HG02938 (cell line): ENCODE results near the gene PNCK.
"Not testable (repeated sequence)": the region's sequence is repeated elsewhere in the genome, so short reads cannot be mapped to it uniquely, and the experiment has no call there.

ENCODE experiments used
- ATAC-seq: cut with Tn5 transposase; IDR thresholded peaks from one replicate; pipeline ENCODE4 v1.9.1; 2021; ENCODE audit warnings: mild to moderate bottlenecking, moderate library complexity; ENCODE audit not compliant: unreplicated experiment

Gene PNCK

DNA sequence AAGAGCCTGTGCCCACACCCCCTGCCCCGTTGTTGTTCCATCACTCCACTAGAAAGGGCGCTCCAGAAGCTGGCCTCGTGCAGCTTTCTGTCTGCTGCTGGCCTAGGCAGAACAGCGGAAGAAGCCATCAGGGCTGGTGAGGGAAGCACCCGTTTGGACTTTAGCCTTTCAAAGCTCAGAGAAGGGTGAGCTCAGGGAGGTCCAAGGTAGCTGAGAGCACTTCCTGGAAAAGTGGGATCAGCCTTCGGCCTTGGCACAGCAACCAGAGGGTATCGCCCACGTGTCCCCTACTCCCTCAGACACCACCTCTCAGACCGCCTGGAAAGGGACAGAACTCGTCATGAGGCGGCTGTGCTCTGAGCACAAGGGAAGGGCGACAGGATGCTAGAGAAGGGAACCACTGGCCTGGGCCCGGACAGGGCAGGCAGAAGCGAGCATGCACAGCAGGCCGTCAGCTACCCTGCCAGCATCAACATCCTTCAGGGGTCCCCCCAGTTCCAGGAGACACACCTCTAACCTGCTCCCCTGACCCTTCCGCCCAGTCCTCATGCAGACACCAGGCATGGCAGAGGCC lies 25.7 kb upstream of the PNCK start:
- not testable (repeated sequence) for ATAC-seq

DNA sequence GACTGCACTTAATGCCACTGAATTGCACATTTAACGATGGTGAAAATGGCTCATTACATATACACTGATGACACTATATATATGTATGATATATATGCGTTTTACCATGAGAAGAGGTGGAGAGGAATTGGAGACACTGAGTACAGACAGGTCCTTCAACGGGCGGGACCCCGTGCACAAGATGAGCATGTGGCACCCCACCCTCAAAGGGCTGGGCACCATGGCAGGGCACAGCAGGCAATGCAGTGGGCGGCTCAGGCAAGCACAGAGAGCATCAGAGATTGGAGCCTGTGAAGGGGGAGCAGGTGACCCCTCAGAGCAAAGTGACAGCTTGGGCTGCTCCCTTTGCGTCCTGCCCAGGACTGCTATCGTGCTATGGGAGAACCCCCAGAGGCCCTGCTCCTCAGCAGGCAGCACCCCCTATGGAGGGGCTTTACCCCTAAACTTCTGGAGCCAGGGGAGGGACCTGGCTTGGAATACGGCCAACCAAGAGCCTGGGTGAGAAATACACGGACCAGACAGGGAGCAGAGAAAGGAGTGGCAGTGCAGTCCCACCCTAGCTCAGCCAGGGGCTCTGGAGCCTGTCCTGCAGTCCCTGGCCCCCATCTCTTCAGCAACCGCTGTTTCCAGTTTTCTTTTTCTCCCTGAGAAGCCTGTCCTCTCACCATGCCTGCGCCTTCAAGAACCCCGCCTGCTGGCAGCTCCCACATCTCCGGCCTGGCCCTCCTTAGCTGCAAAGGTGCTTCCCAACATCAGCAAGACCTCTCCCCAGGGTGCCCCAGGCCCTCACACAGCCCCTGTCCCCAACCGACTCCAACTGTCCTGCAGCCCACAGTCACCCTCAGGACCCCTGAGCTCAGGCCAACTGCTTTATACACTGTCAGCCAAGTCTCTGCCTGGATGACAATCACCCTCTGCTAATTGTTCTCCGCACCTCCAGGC lies 24.6 kb upstream of the PNCK start:
- no peak for ATAC-seq

- not testable (repeated sequence) for ATAC-seq
Measured at GRCh38 chrX:153696986-153697722, 23.5 kb upstream of the PNCK start.

GRCh38 chrX:153696538-153696937 lies 22.9 kb upstream of the PNCK start:
- ATAC-seq, result not testable (repeated sequence)

- ATAC-seq, result no peak
Measured at GRCh38 chrX:153696100-153696499, 22.5 kb upstream of the PNCK start.

GRCh38 chrX:153694687-153695270 lies 21.2 kb upstream of the PNCK start:
- no peak for ATAC-seq

DNA sequence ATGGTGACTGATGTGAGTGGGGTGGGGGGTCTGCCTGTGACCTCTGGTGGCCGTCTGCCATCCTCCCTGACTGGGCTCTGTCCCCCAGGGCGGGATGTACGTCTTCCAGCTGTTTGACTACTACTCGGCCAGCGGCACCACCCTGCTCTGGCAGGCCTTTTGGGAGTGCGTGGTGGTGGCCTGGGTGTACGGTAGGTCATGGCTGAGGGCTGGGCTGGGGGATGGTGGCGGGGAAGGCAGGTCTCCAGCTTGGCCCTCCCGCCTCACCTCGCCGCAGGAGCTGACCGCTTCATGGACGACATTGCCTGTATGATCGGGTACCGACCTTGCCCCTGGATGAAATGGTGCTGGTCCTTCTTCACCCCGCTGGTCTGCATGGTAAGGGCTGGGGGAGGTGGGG lies 20.6 kb upstream of the PNCK start:
- not testable (repeated sequence) for ATAC-seq

DNA sequence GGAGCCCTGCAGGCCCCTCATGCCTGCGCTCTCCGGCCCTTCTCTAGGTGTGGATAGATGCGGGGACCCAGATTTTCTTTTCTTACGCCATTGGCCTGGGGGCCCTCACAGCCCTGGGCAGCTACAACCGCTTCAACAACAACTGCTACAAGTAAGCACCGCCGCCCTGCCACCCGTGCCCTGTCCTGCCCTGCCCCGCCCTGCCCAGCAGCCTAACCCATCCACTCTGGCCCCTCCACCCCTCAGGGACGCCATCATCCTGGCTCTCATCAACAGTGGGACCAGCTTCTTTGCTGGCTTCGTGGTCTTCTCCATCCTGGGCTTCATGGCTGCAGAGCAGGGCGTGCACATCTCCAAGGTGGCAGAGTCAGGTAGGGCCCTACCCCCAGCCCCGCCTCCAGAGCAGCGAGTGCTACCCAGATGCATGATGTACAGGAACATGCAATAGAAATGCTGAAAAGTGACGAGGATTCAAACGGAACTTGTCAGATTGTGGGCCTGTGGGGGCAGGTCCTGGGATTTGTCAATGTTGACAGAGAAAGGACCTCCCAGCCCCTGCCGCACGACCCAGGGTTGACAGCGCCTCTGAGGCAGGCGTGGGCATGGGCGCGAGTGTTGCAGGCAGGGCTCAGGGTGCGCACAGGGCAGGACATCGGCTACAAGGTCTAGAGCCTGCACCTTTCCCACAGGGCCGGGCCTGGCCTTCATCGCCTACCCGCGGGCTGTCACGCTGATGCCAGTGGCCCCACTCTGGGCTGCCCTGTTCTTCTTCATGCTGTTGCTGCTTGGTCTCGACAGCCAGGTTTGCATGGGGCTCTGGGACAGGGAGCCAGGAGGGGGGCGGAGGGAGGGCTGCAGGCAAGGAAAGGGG lies 19.8 kb upstream of the PNCK start:
- no peak for ATAC-seq

GRCh38 chrX:153692611-153693156 lies 19.1 kb upstream of the PNCK start:
- ATAC-seq, result no peak

DNA sequence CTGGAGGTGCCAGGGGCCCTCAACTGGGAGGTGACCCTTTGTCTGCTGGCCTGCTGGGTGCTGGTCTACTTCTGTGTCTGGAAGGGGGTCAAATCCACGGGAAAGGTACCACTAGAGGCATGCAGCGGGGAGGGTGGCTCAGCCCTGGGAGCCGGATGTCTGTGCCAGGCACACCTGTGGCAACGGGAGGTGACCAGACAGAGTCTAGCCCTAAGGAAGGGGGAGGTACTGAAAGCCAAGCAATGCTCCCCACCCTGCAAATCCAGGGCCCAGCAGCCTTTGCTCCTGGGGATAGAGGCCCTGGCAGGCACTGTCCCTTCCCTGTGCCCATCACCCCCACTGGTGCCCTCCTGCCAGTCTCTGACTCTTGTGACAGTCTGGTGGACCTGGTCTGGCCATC lies 18.4 kb upstream of the PNCK start:
- no peak for ATAC-seq

- ATAC-seq, result not testable (repeated sequence)
Measured at GRCh38 chrX:153691032-153691827, 17.6 kb upstream of the PNCK start.

GRCh38 chrX:153690466-153690865 lies 16.9 kb upstream of the PNCK start:
- ATAC-seq, result no peak

- no peak for ATAC-seq
Measured at GRCh38 chrX:153689654-153690465, 16.2 kb upstream of the PNCK start.

- ATAC-seq, result no peak
Measured at GRCh38 chrX:153688911-153689590, 15.4 kb upstream of the PNCK start.

DNA sequence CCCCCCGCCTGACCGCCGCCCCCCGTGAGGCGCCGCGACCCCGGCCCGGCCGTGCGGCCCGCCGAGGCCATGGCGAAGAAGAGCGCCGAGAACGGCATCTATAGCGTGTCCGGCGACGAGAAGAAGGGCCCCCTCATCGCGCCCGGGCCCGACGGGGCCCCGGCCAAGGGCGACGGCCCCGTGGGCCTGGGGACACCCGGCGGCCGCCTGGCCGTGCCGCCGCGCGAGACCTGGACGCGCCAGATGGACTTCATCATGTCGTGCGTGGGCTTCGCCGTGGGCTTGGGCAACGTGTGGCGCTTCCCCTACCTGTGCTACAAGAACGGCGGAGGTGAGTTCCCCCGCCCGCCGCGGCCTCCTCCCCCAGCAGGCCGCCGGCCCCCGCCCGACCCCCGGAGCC lies 14.9 kb upstream of the PNCK start:
- ATAC-seq, result no peak

GRCh38 chrX:153688071-153688470 lies 14.5 kb upstream of the PNCK start:
- no peak for ATAC-seq

GRCh38 chrX:153687121-153688039 lies 13.8 kb upstream of the PNCK start, which contains the start of gene SLC6A8:
Gene SLC6A8 (plus strand): TSS chrX:153687926. CDS start chrX:153688575, 649 bp downstream.
- ATAC-seq, result no peak
